A549 (cell line): ENCODE data around the gene SBK2. TPM values are rescaled to one million over a fixed set of nuclear protein-coding genes. Genes with fewer than 3 reads are reported as not detected.
A peak's percentile ranks its signal among the peaks of the same experiment; 100 is the strongest.

Experiments
- ATAC-seq, 2 experiments: fragments of 200-7000 bp in 1 of 2; fragments of >200 bp in 1 of 2; cut with Nextera tagmentation in 1 of 2; cut with Tn5 transposase in 1 of 2; 3 replicates each; pipeline versions ENCODE4 v1.8.0 to v1.9.1; 2018 to 2020; ENCODE audit warnings: mild to moderate bottlenecking in 1 of 2, moderate library complexity in 1 of 2
- CTCF ChIA-PET: fragments of 300-600 bp; sonication (Branson Sonifier 250); formaldehyde crosslinking; extraction: SDS; loops from one replicate; lab custom pipeline; 2021; ENCODE audit warnings: antibody characterized with exemption, inconsistent platforms; lab: Yijun Ruan, JAX
- POLR2A ChIA-PET: fragments of 350-600 bp; formaldehyde crosslinking; extraction: SDS; loops from one replicate; lab custom pipeline; 2021; ENCODE audit warnings: antibody characterized with exemption, inconsistent platforms; lab: Yijun Ruan, JAX
- DNase-seq, 2 experiments: peaks; one replicate each; pipeline versions ENCODE4 v3.0.0 to v3.0.0-alpha.2; 2011 to 2016; ENCODE audit warnings: low read depth in 1 of 2, low spot score in 1 of 2
- FAIRE-seq: peaks from 2 replicates; lab custom pipeline; 2011; peaks lifted over from hg19 to GRCh38; lab: Jason Lieb, UNC
- H3K27ac ChIP-seq, 2 experiments: fragments of >200 bp; sonication (Bioruptor Twin); formaldehyde crosslinking; 3 replicates each; pipeline ENCODE4 v1.5.1; 2016 to 2017
- H3K4me1 ChIP-seq: fragments of >200 bp; sonication (Bioruptor Twin); formaldehyde crosslinking; 3 replicates; pipeline ENCODE4 v1.6.1; 2016
- H3K4me2 ChIP-seq: fragments of >200 bp; sonication (Bioruptor Twin); formaldehyde crosslinking; 3 replicates; pipeline ENCODE4 v1.6.1; 2016
- H3K4me3 ChIP-seq: fragments of >200 bp; sonication (Bioruptor Twin); formaldehyde crosslinking; 3 replicates; pipeline ENCODE4 v1.5.1; 2016
- H3K9me3 ChIP-seq: fragments of >200 bp; sonication (Bioruptor Twin); formaldehyde crosslinking; 3 replicates; pipeline ENCODE4 v1.6.1; 2016
- ATOH8 ChIP-seq: fragments of 250-450 bp; sonication (Bioruptor Pico); IDR thresholded peaks from 2 replicates; pipeline ENCODE4 v1.5.0; 2020; ENCODE audit warnings: low read depth, mild to moderate bottlenecking, moderate library complexity
- CBX2 ChIP-seq: fragments of 200-600 bp; sonication (generic); IDR thresholded peaks from 2 replicates; pipeline ENCODE4 v1.6.1; 2016; ENCODE audit warnings: low read depth, mild to moderate bottlenecking, borderline replicate concordance
- CBX8 ChIP-seq: fragments of 200-600 bp; sonication (generic); IDR thresholded peaks from 2 replicates; pipeline ENCODE4 v1.6.1; 2016
- CEBPB ChIP-seq, 2 experiments: fragments of >200 bp in 1 of 2; sonication (Bioruptor Twin) in 1 of 2; formaldehyde crosslinking in 1 of 2; IDR thresholded peaks; 2 replicates each; pipeline ENCODE4 v1.6.1; 2012 to 2016
- CHD4 ChIP-seq: fragments of 200-600 bp; sonication (generic); IDR thresholded peaks from 2 replicates; pipeline ENCODE4 v1.6.1; 2016; ENCODE audit warnings: antibody characterized with exemption, mild to moderate bottlenecking, borderline replicate concordance
- EHMT2 ChIP-seq: fragments of 200-600 bp; sonication (generic); IDR thresholded peaks from 2 replicates; pipeline ENCODE4 v1.6.1; 2016; ENCODE audit warnings: antibody characterized with exemption, low read depth, mild to moderate bottlenecking, moderate library complexity
- ESRRA ChIP-seq: fragments of 150-350 bp; IDR thresholded peaks from 2 replicates; pipeline ENCODE4 v1.6.1; 2014; ENCODE audit warnings: mild to moderate bottlenecking, low read length, borderline replicate concordance
- FOSB ChIP-seq: fragments of 250-450 bp; sonication (Bioruptor Pico); IDR thresholded peaks from 2 replicates; pipeline ENCODE4 v1.5.0; 2020; ENCODE audit warnings: mild to moderate bottlenecking, moderate library complexity
- FOSL2 ChIP-seq, 2 experiments: fragments of 450-650 bp in 1 of 2; fragments of >200 bp in 1 of 2; sonication (Bioruptor Twin) in 1 of 2; formaldehyde crosslinking; IDR thresholded peaks; 2 replicates each; pipeline versions ENCODE4 v1.5.0 to v1.6.1; 2016 to 2020; ENCODE audit warnings: mild to moderate bottlenecking in 1 of 2, moderate library complexity in 1 of 2
- FOXS1 ChIP-seq: fragments of 250-450 bp; sonication (Bioruptor Pico); IDR thresholded peaks from 2 replicates; pipeline ENCODE4 v1.5.0; 2020; ENCODE audit warnings: mild to moderate bottlenecking, moderate library complexity
- GATA3 ChIP-seq: IDR thresholded peaks from 2 replicates; pipeline ENCODE4 v1.6.1; 2012; ENCODE audit warnings: borderline replicate concordance
- HDAC2 ChIP-seq: fragments of 200-600 bp; sonication (generic); IDR thresholded peaks from 2 replicates; pipeline ENCODE4 v1.6.1; 2016
- HOXB5 ChIP-seq: fragments of 250-450 bp; sonication (Bioruptor Pico); IDR thresholded peaks from 2 replicates; pipeline ENCODE4 v1.5.0; 2020; ENCODE audit warnings: mild to moderate bottlenecking, moderate library complexity
- JUN ChIP-seq, 2 experiments: fragments of >200 bp; sonication (Bioruptor Twin); formaldehyde crosslinking; IDR thresholded peaks; 2 replicates in 1 of 2; 3 replicates in 1 of 2; pipeline ENCODE4 v1.6.1; 2016 to 2017
- KDM1A ChIP-seq: fragments of 200-600 bp; sonication (generic); IDR thresholded peaks from 2 replicates; pipeline ENCODE4 v1.6.1; 2016; ENCODE audit warnings: low read depth, mild to moderate bottlenecking
- MYC ChIP-seq: IDR thresholded peaks from 2 replicates; pipeline ENCODE4 v1.6.1; 2012; ENCODE audit warnings: mild to moderate bottlenecking, inconsistent platforms, low read length, improper control_type of control experiment, borderline replicate concordance
- NPAS2 ChIP-seq: fragments of 250-450 bp; sonication (Bioruptor Pico); IDR thresholded peaks from 2 replicates; pipeline ENCODE4 v1.8.0; 2022; ENCODE audit warnings: mild to moderate bottlenecking, moderate library complexity, borderline replicate concordance
- NR3C1 ChIP-seq: fragments of >200 bp; sonication (Bioruptor Twin); formaldehyde crosslinking; IDR thresholded peaks from 3 replicates; pipeline ENCODE4 v1.6.1; 2017
- PHF8 ChIP-seq: fragments of 200-600 bp; sonication (generic); IDR thresholded peaks from 2 replicates; pipeline ENCODE4 v1.6.1; 2016; ENCODE audit warnings: low read depth, mild to moderate bottlenecking, antibody characterized with exemption, moderate library complexity, borderline replicate concordance
- POLR2A ChIP-seq: IDR thresholded peaks from 2 replicates; pipeline ENCODE4 v1.6.1; 2012; ENCODE audit warnings: mild to moderate bottlenecking, low read length
- RAD21 ChIP-seq, 2 experiments: fragments of >200 bp in 1 of 2; sonication (Bioruptor Twin) in 1 of 2; formaldehyde crosslinking in 1 of 2; IDR thresholded peaks in 1 of 2; conservative IDR thresholded peaks in 1 of 2; 2 replicates in 1 of 2; 3 replicates in 1 of 2; pipeline ENCODE4 v1.6.1; 2012 to 2018; ENCODE audit warnings: inconsistent platforms in 1 of 2
- RARB ChIP-seq: fragments of 250-450 bp; sonication (Bioruptor Pico); IDR thresholded peaks from 2 replicates; pipeline ENCODE4 v1.8.0; 2021; ENCODE audit warnings: mild to moderate bottlenecking, moderate library complexity
- RCOR1 ChIP-seq: fragments of 150-350 bp; IDR thresholded peaks from 2 replicates; pipeline ENCODE4 v1.6.1; 2014; ENCODE audit warnings: antibody characterized with exemption, low read length, low read depth
- RFX5 ChIP-seq: fragments of 450-650 bp; IDR thresholded peaks from 2 replicates; pipeline ENCODE4 v1.7.1; 2014; ENCODE audit warnings: antibody characterized with exemption, mild to moderate bottlenecking, moderate library complexity
- SREBF2 ChIP-seq: fragments of 450-650 bp; IDR thresholded peaks from 2 replicates; pipeline ENCODE4 v1.6.1; 2014; ENCODE audit warnings: mild to moderate bottlenecking, moderate library complexity
- USF2 ChIP-seq: fragments of 450-650 bp; IDR thresholded peaks from 2 replicates; pipeline ENCODE4 v1.6.1; 2014; ENCODE audit warnings: antibody characterized with exemption
- ZC3H11A ChIP-seq: fragments of 450-650 bp; IDR thresholded peaks from 2 replicates; pipeline ENCODE4 v1.6.1; 2014; ENCODE audit warnings: antibody characterized with exemption, mild to moderate bottlenecking
- ZNF302 ChIP-seq: fragments of 250-450 bp; sonication (Bioruptor Pico); IDR thresholded peaks from 2 replicates; pipeline ENCODE4 v1.9.0; 2021; ENCODE audit warnings: inconsistent platforms, mild to moderate bottlenecking, moderate library complexity
- WGBS: methylation state at CpG from one replicate; pipeline ENCODE4 v1.1.6; 2017; ENCODE audit errors: missing lambda C conversion rate; 5-methylcytosine and 5-hydroxymethylcytosine counted together
- polyA plus RNA-seq, 4 experiments: library from polyadenylated mRNA; depleted of rRNA in 3 of 4; stranded (reverse); fragments of >200 nt; fragmentation: RNase III in 1 of 4; extraction: RNeasy Plus Mini Kit Qiagen cat#74134 plus additional on column Dnase treatment in 1 of 4; gene quantifications; 2 replicates in 3 of 4; 3 replicates in 1 of 4; pipeline ENCODE4 v1.2.3, GENCODE V29; 2011 to 2017
- TF ChIP-seq, protein P1 (sequence below): fragments of >200 bp; sonication (Bioruptor Twin); formaldehyde crosslinking; IDR thresholded peaks from 3 replicates; pipeline ENCODE4 v1.6.1; 2016
- TF ChIP-seq, protein P2 (sequence below): fragments of 150-350 bp; IDR thresholded peaks from 2 replicates; pipeline ENCODE4 v1.6.1; 2014; ENCODE audit warnings: low read depth, mild to moderate bottlenecking, low read length
- TF ChIP-seq, protein P3 (sequence below): IDR thresholded peaks from 2 replicates; pipeline ENCODE4 v1.6.1; 2012; ENCODE audit warnings: low read depth, borderline replicate concordance

Gene SBK2
- polyA plus RNA-seq, 2 of the 4 experiments (the other 2 are of a cell fraction): 0.89 to 1.1 TPM

GRCh38 chr19:55519451-55520311 lies 17.3 kb downstream of the SBK2 start:
- FAIRE-seq: peak; percentile 92
- Histone ChIP-seq H3K4me1 (peaks cover 25% of the 10 kb centered on the region), H3K27ac (peak overlapping the region; percentile 18 to 65; a peak in 3 of 6 replicates), H3K4me3 (no peak overlapping the region), H3K9me3 (no peaks in the 10 kb centered on the region), H3K4me2 (peak overlapping the region; percentile 12)
- ATAC-seq: peak; percentile 59 to 65
- 38% methylated on average over 10 of the region's 10 CpGs for WGBS
- ChIA-PET CTCF (interaction anchor here (0.6 to 1.3 kb wide), 14 partner anchors 13 to 445 kb away, joined by 3 to 9 read pairs (median 4); partner anchors contain the start of gene ZNF865), POLR2A (interaction anchor here (0.6 to 1.3 kb wide), 7 partner anchors 30 to 115 kb away, joined by 3 to 13 read pairs (median 4); partner anchors contain the start of genes FIZ1, ZNF524, ZNF784 and ZNF865)
- DNase-seq: peak; percentile 85 to 94
- TF ChIP-seq RAD21 (conservative IDR thresholded peaks at IDR 0.05 in 1 of 2, IDR thresholded peaks at IDR 0.05 in 1 of 2) (peak in 1 of 2 experiments; percentile 5; a peak in 1 of 5 replicates), ZC3H11A (no peak), FOSL2 (IDR thresholded peaks at IDR 0.05) (peak; percentile 33; the same call in 1 of the 2 replicates), FOSL2 (CRISPR knock-in tag; IDR thresholded peaks at IDR 0.05) (peak; percentile 97), HOXB5 (0 out of 2 replicates have a peak, but pooled peaks have one; percentile 30), ZNF302 (CRISPR knock-in tag) (no peak), CBX2 (no peak), EHMT2 (0 out of 2 replicates have a peak, but pooled peaks have one; percentile 38), NR3C1 (no peak), PHF8 (no peak), JUN (IDR thresholded peaks at IDR 0.05) (no peak), POLR2A (no peak), USF2 (no peak), FOXS1 (CRISPR knock-in tag) (no peak), CEBPB (IDR thresholded peaks at IDR 0.05) (peak in 1 of 2 experiments; percentile 26; a peak in 1 of 4 replicates), RFX5 (peak; percentile 68), KDM1A (no peak), CBX8 (no peak), MYC (no peak), CHD4 (no peak), FOSB (no peak), HDAC2 (no peak), GATA3 (peak; percentile 52; the same call in 1 of the 2 replicates), RARB (CRISPR knock-in tag) (no peak), SREBF2 (no peak), ATOH8 (CRISPR knock-in tag) (0 out of 2 replicates have a peak, but pooled peaks have one; percentile 23), ESRRA (no peak), RCOR1 (no peak), NPAS2 (CRISPR knock-in tag) (no peak)
- TF ChIP-seq, protein P1, sequence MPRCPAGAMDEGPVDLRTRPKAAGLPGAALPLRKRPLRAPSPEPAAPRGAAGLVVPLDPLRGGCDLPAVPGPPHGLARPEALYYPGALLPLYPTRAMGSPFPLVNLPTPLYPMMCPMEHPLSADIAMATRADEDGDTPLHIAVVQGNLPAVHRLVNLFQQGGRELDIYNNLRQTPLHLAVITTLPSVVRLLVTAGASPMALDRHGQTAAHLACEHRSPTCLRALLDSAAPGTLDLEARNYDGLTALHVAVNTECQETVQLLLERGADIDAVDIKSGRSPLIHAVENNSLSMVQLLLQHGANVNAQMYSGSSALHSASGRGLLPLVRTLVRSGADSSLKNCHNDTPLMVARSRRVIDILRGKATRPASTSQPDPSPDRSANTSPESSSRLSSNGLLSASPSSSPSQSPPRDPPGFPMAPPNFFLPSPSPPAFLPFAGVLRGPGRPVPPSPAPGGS: no peak
- TF ChIP-seq, protein P2, sequence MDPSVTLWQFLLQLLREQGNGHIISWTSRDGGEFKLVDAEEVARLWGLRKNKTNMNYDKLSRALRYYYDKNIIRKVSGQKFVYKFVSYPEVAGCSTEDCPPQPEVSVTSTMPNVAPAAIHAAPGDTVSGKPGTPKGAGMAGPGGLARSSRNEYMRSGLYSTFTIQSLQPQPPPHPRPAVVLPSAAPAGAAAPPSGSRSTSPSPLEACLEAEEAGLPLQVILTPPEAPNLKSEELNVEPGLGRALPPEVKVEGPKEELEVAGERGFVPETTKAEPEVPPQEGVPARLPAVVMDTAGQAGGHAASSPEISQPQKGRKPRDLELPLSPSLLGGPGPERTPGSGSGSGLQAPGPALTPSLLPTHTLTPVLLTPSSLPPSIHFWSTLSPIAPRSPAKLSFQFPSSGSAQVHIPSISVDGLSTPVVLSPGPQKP: no peak
- TF ChIP-seq, protein P3, sequence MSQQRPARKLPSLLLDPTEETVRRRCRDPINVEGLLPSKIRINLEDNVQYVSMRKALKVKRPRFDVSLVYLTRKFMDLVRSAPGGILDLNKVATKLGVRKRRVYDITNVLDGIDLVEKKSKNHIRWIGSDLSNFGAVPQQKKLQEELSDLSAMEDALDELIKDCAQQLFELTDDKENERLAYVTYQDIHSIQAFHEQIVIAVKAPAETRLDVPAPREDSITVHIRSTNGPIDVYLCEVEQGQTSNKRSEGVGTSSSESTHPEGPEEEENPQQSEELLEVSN: no peak
